Neural progenitor cell (in vitro differentiated cells): ENCODE measurements around the gene OR2T34.

Source experiments
- CTCF ChIP-seq: fragments of 200-600 bp; sonication (generic); IDR thresholded peaks from 2 replicates; pipeline ENCODE4 v1.5.1; 2017; ENCODE audit warnings: antibody characterized with exemption, mild to moderate bottlenecking
- EZH2 ChIP-seq: fragments of 200-600 bp; sonication (generic); IDR thresholded peaks from 2 replicates; pipeline ENCODE4 v1.6.1; 2017; ENCODE audit warnings: antibody characterized with exemption, mild to moderate bottlenecking, moderate library complexity
- EZH2phosphoT487 ChIP-seq: fragments of 200-600 bp; sonication (generic); IDR thresholded peaks from 2 replicates; pipeline ENCODE4 v1.6.1; 2017; ENCODE audit warnings: antibody characterized with exemption

- TF ChIP-seq CTCF (no peak), EZH2 (no peak), EZH2phosphoT487 (no peak)
Measured at GRCh38 chr1:248610301-248610700, 35.7 kb upstream of the OR2T34 start.
